ENCODE measurements around the gene POLH. TPM values are rescaled to one million over a fixed set of nuclear protein-coding genes. Genes with fewer than 3 reads are reported as not detected.
A peak's percentile ranks its signal among the peaks of the same experiment; 100 is the strongest.
"Not testable (repeated sequence)": the region's sequence is repeated elsewhere in the genome, so short reads cannot be mapped to it uniquely, and the experiment has no call there.

Gene POLH
- 10 to 100 TPM; 12.0 to 17.1 (median 14.2) TPM for total RNA-seq
- long read RNA-seq, donor 1, partial matches to known transcripts, result 1 of 2 reads
- long read RNA-seq, donor 1, other reads (novel, unspliced or antisense), result 0 of 2 reads
- long read RNA-seq, donor 2, partial matches to known transcripts, result 0 of 1 reads
- long read RNA-seq, donor 2, other reads (novel, unspliced or antisense), result 1 of 1 reads

- intact Hi-C loops (cut with DNase I, micrococcal nuclease), result no loop called here
- TF ChIP-seq CTCF (IDR thresholded peaks at IDR 0.05), result no peak
Measured at GRCh38 chr6:43575772-43576551, at the start of gene POLH, which contains the start of gene XPO5. Gene POLH, plus strand, starts transcription at chr6:43576185. Its CDS starts 6,135 bp downstream, at chr6:43582320. Gene XPO5, minus strand, starts transcription at chr6:43576038. Its CDS starts 174 bp downstream, at chr6:43575864.

GRCh38 chr6:43532201-43532600, 43.8 kb upstream of the POLH start:
- Histone ChIP-seq H3K9me3 (no peaks in the 10 kb centered on the region), H3K4me3 (no peak overlapping the region), H3K4me1 (ENCODE audit: low read depth) (no peaks in the 10 kb centered on the region), H3K36me3 (ENCODE audit: low read depth) (peaks cover 4% of the 10 kb centered on the region)
- no peak for DNase-seq
- no peak for TF ChIP-seq CTCF (IDR thresholded peaks at IDR 0.05)
- intact Hi-C loops (cut with DNase I, micrococcal nuclease), result no loop called here
- no peak for ATAC-seq

More at GRCh38 chr6:43575772-43576551, at the start of gene POLH, which contains the start of gene XPO5:
- DNase-seq (peak; percentile 95 to 96 (median 95)), ATAC-seq (peak; percentile 99)
- Histone ChIP-seq H3K9me3 (no peaks in the 10 kb centered on the region), H3K4me3 (peak within 1 kb of the TSS; percentile 79), H3K4me1 (ENCODE audit: low read depth) (peaks cover 8% of the 10 kb centered on the region), H3K36me3 (ENCODE audit: low read depth) (no peaks in the 10 kb centered on the region)

GRCh38 chr6:43538986-43539385, 37.0 kb upstream of the POLH start:
- H3K9me3 ChIP-seq; DNase-seq; H3K4me1 ChIP-seq (ENCODE audit: low read depth); H3K4me3 ChIP-seq; H3K36me3 ChIP-seq (ENCODE audit: low read depth); intact Hi-C loops (cut with DNase I, micrococcal nuclease); ATAC-seq: not testable (repeated sequence)

GRCh38 chr6:43539409-43539808, 36.6 kb upstream of the POLH start:
- H3K9me3 ChIP-seq; H3K4me1 ChIP-seq (ENCODE audit: low read depth); H3K4me3 ChIP-seq; ATAC-seq; intact Hi-C loops (cut with DNase I, micrococcal nuclease); DNase-seq; H3K36me3 ChIP-seq (ENCODE audit: low read depth): not testable (repeated sequence)

GRCh38 chr6:43540507-43540906, 35.5 kb upstream of the POLH start:
- Histone ChIP-seq H3K4me1 (ENCODE audit: low read depth) (no peaks in the 10 kb centered on the region), H3K4me3 (no peak overlapping the region), H3K36me3 (ENCODE audit: low read depth) (no peaks in the 10 kb centered on the region), H3K9me3 (no peaks in the 10 kb centered on the region)
- DNase-seq (no peak), ATAC-seq (no peak)
- no peak for TF ChIP-seq CTCF (IDR thresholded peaks at IDR 0.05)
- intact Hi-C loops (cut with DNase I, micrococcal nuclease), result loop anchor here in 1 of 2 donors (10.0 kb wide), 1 partner anchor 64 kb away; no protein-coding TSS in a partner anchor

GRCh38 chr6:43541774-43542471, 34.1 kb upstream of the POLH start:
- H3K4me1 ChIP-seq (ENCODE audit: low read depth), result no peaks in the 10 kb centered on the region
- DNase-seq (no peak), ATAC-seq (no peak)
- H3K36me3 ChIP-seq (ENCODE audit: low read depth), result peaks cover 5% of the 10 kb centered on the region
- TF ChIP-seq CTCF (IDR thresholded peaks at IDR 0.05), result no peak
- no peaks in the 10 kb centered on the region for H3K9me3 ChIP-seq
- H3K4me3 ChIP-seq, result no peak overlapping the region
- intact Hi-C loops (cut with DNase I, micrococcal nuclease), result loop anchor here in 1 of 2 donors (10.0 kb wide), 1 partner anchor 63 kb away; no protein-coding TSS in a partner anchor
